Activated CD4-positive, CD25-positive, alpha-beta regulatory T cell treated with anti-CD3 and anti-CD28 coated beads, Interleukin-2, amount 50 U/mL, for 72 hours (primary cell): ENCODE measurements around the gene ABL1.

Source experiments
- DNase-seq: peaks from one replicate; pipeline ENCODE4 v3.0.0; 2021

The ABL1 gene

GRCh38 chr9:130873966-130874365 lies 38.9 kb downstream of the ABL1 start:
- DNase-seq = no peak

- no peak for DNase-seq
Measured at GRCh38 chr9:130874783-130875182, 39.7 kb downstream of the ABL1 start.

- no peak for DNase-seq
Measured at GRCh38 chr9:130877300-130877699, 42.2 kb downstream of the ABL1 start.

GRCh38 chr9:130878295-130878694 lies 43.2 kb downstream of the ABL1 start:
- no peak for DNase-seq

GRCh38 chr9:130879863-130880411 lies 44.9 kb downstream of the ABL1 start:
- no peak for DNase-seq

GRCh38 chr9:130880599-130881220 lies 45.7 kb downstream of the ABL1 start:
- no peak for DNase-seq

- DNase-seq = no peak
Measured at GRCh38 chr9:130881516-130881915, 46.5 kb downstream of the ABL1 start.

GRCh38 chr9:130882696-130883225 lies 47.7 kb downstream of the ABL1 start:
- no peak for DNase-seq

- no peak for DNase-seq
Measured at GRCh38 chr9:130883479-130883878, 48.4 kb downstream of the ABL1 start.

GRCh38 chr9:130884111-130884531 lies 49.1 kb downstream of the ABL1 start:
- no peak for DNase-seq

GRCh38 chr9:130884542-130885483 lies 49.8 kb downstream of the ABL1 start:
- no peak for DNase-seq

- no peak for DNase-seq
Measured at GRCh38 chr9:130885484-130886375, 50.7 kb downstream of the ABL1 start.

- no peak for DNase-seq
Measured at GRCh38 chr9:130886981-130887380, 51.9 kb downstream of the ABL1 start.

GRCh38 chr9:130887494-130888144 lies 52.6 kb downstream of the ABL1 start:
- no peak for DNase-seq

- DNase-seq = no peak
Measured at GRCh38 chr9:130888146-130888885, 53.3 kb downstream of the ABL1 start.

GRCh38 chr9:130890124-130890523 lies 55.1 kb downstream of the ABL1 start:
- DNase-seq = no peak

GRCh38 chr9:130890870-130891687 lies 56.0 kb downstream of the ABL1 start:
- no peak for DNase-seq

GRCh38 chr9:130891688-130892476 lies 56.8 kb downstream of the ABL1 start:
- no peak for DNase-seq

- DNase-seq = no peak
Measured at GRCh38 chr9:130892477-130893304, 57.6 kb downstream of the ABL1 start.
